Uterus (tissue), 4 donors: ENCODE data around the gene SH3TC1. TPM values are rescaled to one million over a fixed set of nuclear protein-coding genes. Genes with fewer than 3 reads are reported as not detected.
A peak's percentile ranks its signal among the peaks of the same experiment; 100 is the strongest.

Source experiments
- DNase-seq, 2 donors: peaks; one replicate each; pipeline ENCODE4 v3.0.0-alpha.2; 2019 to 2020
- H3K27ac ChIP-seq, 2 donors: fragments of 200-600 bp; sonication (generic); 1 replicate in 1 of 2; 2 replicates in 1 of 2; pipeline ENCODE4 v1.5.1; 2016 to 2018
- H3K27me3 ChIP-seq, 2 donors: fragments of 200-600 bp; sonication (generic); one replicate each; pipeline ENCODE4 v1.5.1; 2018 to 2019; ENCODE audit warnings: control low read depth in 1 of 2
- H3K36me3 ChIP-seq, 2 donors: fragments of 200-600 bp; sonication (generic); one replicate each; pipeline ENCODE4 v1.5.1; 2019; ENCODE audit warnings: control low read depth in 1 of 2
- H3K4me1 ChIP-seq, 2 donors: fragments of 200-600 bp; sonication (generic); one replicate each; pipeline ENCODE4 v1.5.1; 2018 to 2019; ENCODE audit warnings: control low read depth in 1 of 2
- H3K4me3 ChIP-seq, 2 donors: fragments of 200-600 bp; sonication (generic); 1 replicate in 1 of 2; 2 replicates in 1 of 2; pipeline ENCODE4 v1.5.1; 2018 to 2019; ENCODE audit warnings: mild to moderate bottlenecking in 1 of 2
- H3K9me3 ChIP-seq, 2 donors: fragments of 200-600 bp; sonication (generic); one replicate each; pipeline ENCODE4 v1.5.1; 2019; ENCODE audit warnings: control low read depth in 1 of 2
- POLR2A ChIP-seq, 2 donors: fragments of 450-650 bp; IDR thresholded peaks; one replicate each; pipeline ENCODE4 v1.6.1; 2016; ENCODE audit warnings: antibody characterized with exemption in 2 of 2, mild to moderate bottlenecking in 1 of 2, moderate library complexity in 1 of 2
- intact Hi-C: fragments of 100-400 bp; cut with DNase I; formaldehyde crosslinking; loops from one replicate; pipeline ENCODE4 v1.15.1; 2023; ENCODE audit warnings: low total_unique reads
- total RNA-seq, 4 donors: library from RNA; depleted of rRNA in 3 of 4; stranded (reverse); fragments of >200 nt in 3 of 4; gene quantifications; one replicate each; pipeline versions ENCODE4 v1.1.0 to v1.2.4, GENCODE V29; 2014 to 2023
- TF ChIP-seq, protein P1 (sequence below), 4 experiments: fragments of 200-600 bp in 2 of 4; fragments of 450-650 bp in 2 of 4; sonication (generic) in 2 of 4; IDR thresholded peaks; one replicate each; pipeline ENCODE4 v1.5.1; 2016 to 2019; ENCODE audit warnings: antibody characterized with exemption in 4 of 4, mild to moderate bottlenecking in 2 of 4, moderate library complexity in 1 of 4
- donor health status: DM: yes; HTN: yes; CAD: no.

Gene SH3TC1
- total RNA-seq, 4 donors from 2014 or later: 5.1 to 16.4 (median 11.3) TPM

GRCh38 chr4:8280876-8281440 lies 81.9 kb downstream of the SH3TC1 start:
- no peaks in the 10 kb centered on the region for H3K27me3 ChIP-seq
- no peak for TF ChIP-seq POLR2A (IDR thresholded peaks at IDR 0.05)
- TF ChIP-seq, protein P1, sequence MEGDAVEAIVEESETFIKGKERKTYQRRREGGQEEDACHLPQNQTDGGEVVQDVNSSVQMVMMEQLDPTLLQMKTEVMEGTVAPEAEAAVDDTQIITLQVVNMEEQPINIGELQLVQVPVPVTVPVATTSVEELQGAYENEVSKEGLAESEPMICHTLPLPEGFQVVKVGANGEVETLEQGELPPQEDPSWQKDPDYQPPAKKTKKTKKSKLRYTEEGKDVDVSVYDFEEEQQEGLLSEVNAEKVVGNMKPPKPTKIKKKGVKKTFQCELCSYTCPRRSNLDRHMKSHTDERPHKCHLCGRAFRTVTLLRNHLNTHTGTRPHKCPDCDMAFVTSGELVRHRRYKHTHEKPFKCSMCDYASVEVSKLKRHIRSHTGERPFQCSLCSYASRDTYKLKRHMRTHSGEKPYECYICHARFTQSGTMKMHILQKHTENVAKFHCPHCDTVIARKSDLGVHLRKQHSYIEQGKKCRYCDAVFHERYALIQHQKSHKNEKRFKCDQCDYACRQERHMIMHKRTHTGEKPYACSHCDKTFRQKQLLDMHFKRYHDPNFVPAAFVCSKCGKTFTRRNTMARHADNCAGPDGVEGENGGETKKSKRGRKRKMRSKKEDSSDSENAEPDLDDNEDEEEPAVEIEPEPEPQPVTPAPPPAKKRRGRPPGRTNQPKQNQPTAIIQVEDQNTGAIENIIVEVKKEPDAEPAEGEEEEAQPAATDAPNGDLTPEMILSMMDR (IDR thresholded peaks at IDR 0.05): no peak
- H3K4me3 ChIP-seq: no peak overlapping the region
- H3K4me1 ChIP-seq: peaks cover 0 to 6% of the 10 kb centered on the region in 2 donors
- intact Hi-C loops: no loop called here
- H3K36me3 ChIP-seq: no peaks in the 10 kb centered on the region
- peak overlapping the region; percentile 61 to 65 for H3K27ac ChIP-seq
- DNase-seq: no peak
- H3K9me3 ChIP-seq: no peaks in the 10 kb centered on the region

DNA sequence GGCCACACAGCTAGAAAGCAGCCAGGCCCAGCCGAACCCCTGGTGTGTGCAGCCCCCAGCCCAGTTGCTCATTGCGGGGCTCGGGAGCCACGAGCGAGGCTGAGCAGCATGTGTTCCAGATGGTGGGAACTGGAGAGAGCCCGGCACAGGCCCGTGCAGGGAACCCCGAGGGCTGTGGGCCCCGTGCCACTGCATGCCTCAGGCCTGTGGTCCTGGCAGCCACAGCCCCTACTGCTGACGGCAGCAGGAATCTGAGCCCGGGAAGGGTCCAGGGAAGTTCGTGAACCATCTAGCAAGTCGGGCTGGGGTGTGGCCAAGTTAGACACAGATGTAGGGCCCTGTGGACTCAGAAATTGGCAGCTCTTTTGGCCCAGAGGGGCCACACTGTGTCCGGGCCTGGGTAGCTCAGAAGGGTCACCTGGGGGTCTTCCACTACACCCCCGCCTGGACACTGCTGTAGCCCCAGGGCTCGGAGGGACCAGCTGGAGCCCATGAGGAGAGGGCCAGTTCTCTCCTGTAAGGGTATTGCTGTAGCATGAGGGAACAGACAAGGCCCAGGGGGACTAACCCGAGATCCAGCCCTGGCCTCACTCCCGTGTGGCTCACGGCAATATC lies 82.5 kb downstream of the SH3TC1 start:
- TF ChIP-seq, protein P1 (IDR thresholded peaks at IDR 0.05): no peak
- no peak for TF ChIP-seq POLR2A (IDR thresholded peaks at IDR 0.05)
- peaks cover 0 to 6% of the 10 kb centered on the region in 2 donors for H3K4me1 ChIP-seq
- H3K27me3 ChIP-seq: no peaks in the 10 kb centered on the region
- intact Hi-C loops: no loop called here
- DNase-seq: peak; percentile 49 to 80
- no peak overlapping the region for H3K4me3 ChIP-seq
- no peaks in the 10 kb centered on the region for H3K36me3 ChIP-seq
- H3K9me3 ChIP-seq: no peaks in the 10 kb centered on the region
- peak overlapping the region; percentile 61 to 65 for H3K27ac ChIP-seq

- TF ChIP-seq, protein P1 (IDR thresholded peaks at IDR 0.05): no peak
- no peak for TF ChIP-seq POLR2A (IDR thresholded peaks at IDR 0.05)
- Histone ChIP-seq H3K9me3 (no peaks in the 10 kb centered on the region), H3K27ac (peak overlapping the region; percentile 61 to 65), H3K4me3 (no peak overlapping the region), H3K4me1 (peaks cover 0 to 2% of the 10 kb centered on the region in 2 donors), H3K36me3 (no peaks in the 10 kb centered on the region), H3K27me3 (no peaks in the 10 kb centered on the region)
- DNase-seq: no peak
- intact Hi-C loops: no loop called here
These were observed 83.1 kb downstream of the SH3TC1 start for GRCh38 chr4:8282134-8282641.

DNA sequence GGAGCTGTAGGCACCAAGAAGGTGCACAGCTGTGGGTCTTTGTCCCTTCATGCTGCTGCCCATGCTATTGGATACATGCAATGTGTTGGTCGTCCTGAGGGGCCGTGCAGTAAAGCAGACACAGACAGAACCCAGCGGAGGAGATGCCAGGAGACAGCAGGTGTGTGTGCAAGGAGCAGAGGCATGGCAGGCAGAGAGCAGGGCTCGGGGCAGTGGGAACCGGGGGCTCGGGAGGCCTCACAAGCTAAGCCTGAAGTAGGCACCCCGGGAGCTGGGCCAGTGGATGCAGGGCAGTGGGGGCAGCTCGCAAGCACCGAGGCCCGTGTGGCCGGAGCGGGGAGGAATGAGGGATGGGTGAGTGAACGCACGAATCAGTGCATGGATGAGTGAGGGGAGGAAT lies 83.7 kb downstream of the SH3TC1 start:
- no peak overlapping the region for H3K4me3 ChIP-seq
- no peaks in the 10 kb centered on the region for H3K27me3 ChIP-seq
- no peak for TF ChIP-seq POLR2A (IDR thresholded peaks at IDR 0.05)
- TF ChIP-seq, protein P1 (IDR thresholded peaks at IDR 0.05): no peak
- H3K4me1 ChIP-seq: no peaks in the 10 kb centered on the region
- intact Hi-C loops: no loop called here
- no peaks in the 10 kb centered on the region for H3K9me3 ChIP-seq
- H3K27ac ChIP-seq: no peak overlapping the region
- no peak for DNase-seq
- H3K36me3 ChIP-seq: no peaks in the 10 kb centered on the region

GRCh38 chr4:8283161-8283560 lies 84.1 kb downstream of the SH3TC1 start:
- no peaks in the 10 kb centered on the region for H3K4me1 ChIP-seq

More at GRCh38 chr4:8283161-8283560, 84.1 kb downstream of the SH3TC1 start:
- H3K9me3 ChIP-seq: no peaks in the 10 kb centered on the region
- H3K36me3 ChIP-seq: no peaks in the 10 kb centered on the region
- no peak overlapping the region for H3K4me3 ChIP-seq
- intact Hi-C loops: no loop called here
- H3K27ac ChIP-seq: no peak overlapping the region
- DNase-seq: no peak
- TF ChIP-seq, protein P1 (IDR thresholded peaks at IDR 0.05): no peak
- TF ChIP-seq POLR2A (IDR thresholded peaks at IDR 0.05): no peak
- H3K27me3 ChIP-seq: no peaks in the 10 kb centered on the region
